GDM1 (cell line): Measurements from ENCODE around the gene KHK.
"Not testable (repeated sequence)": the region's sequence is repeated elsewhere in the genome, so short reads cannot be mapped to it uniquely, and the experiment has no call there.

Experiments used
- DNase-seq: peaks from one replicate; lab custom pipeline; 2025; lab: John Stamatoyannopoulos, UW

KHK gene

GRCh38 chr2:27059141-27059820 is 27.3 kb upstream of the KHK start:
- no peak for DNase-seq

GRCh38 chr2:27060323-27060722 is 26.2 kb upstream of the KHK start:
- no peak for DNase-seq

- no peak for DNase-seq
Measured at GRCh38 chr2:27065128-27065527, 21.4 kb upstream of the KHK start.

GRCh38 chr2:27067385-27067784 is 19.2 kb upstream of the KHK start:
- DNase-seq: no peak

GRCh38 chr2:27069436-27069835 is 17.1 kb upstream of the KHK start:
- DNase-seq: no peak

GRCh38 chr2:27069961-27070618 is 16.5 kb upstream of the KHK start:
- no peak for DNase-seq

GRCh38 chr2:27070653-27071276 is 15.8 kb upstream of the KHK start:
- DNase-seq: no peak

GRCh38 chr2:27071277-27071989 is 15.1 kb upstream of the KHK start, which contains the start of gene OST4:
Gene OST4, minus strand, starts transcription at chr2:27071654.
- DNase-seq: peak; percentile 91

GRCh38 chr2:27071990-27072830 is 14.4 kb upstream of the KHK start:
- no peak for DNase-seq

- no peak for DNase-seq
Measured at GRCh38 chr2:27072920-27073319, 13.7 kb upstream of the KHK start.

- no peak for DNase-seq
Measured at GRCh38 chr2:27073782-27074181, 12.8 kb upstream of the KHK start.

- DNase-seq: peak; percentile 60
Measured at GRCh38 chr2:27074738-27075565, 11.6 kb upstream of the KHK start.

GRCh38 chr2:27075566-27075871 is 11.1 kb upstream of the KHK start:
- not testable (repeated sequence) for DNase-seq

GRCh38 chr2:27076323-27076722 is 10.2 kb upstream of the KHK start:
- no peak for DNase-seq

GRCh38 chr2:27077231-27077630 is 9.3 kb upstream of the KHK start:
- DNase-seq: no peak

- no peak for DNase-seq
Measured at GRCh38 chr2:27078267-27079194, 8.0 kb upstream of the KHK start, which contains the start of gene EMILIN1. Gene EMILIN1, plus strand, starts transcription at chr2:27078615. Its CDS starts 451 bp downstream, at chr2:27079066.

GRCh38 chr2:27079233-27080139 is 7.1 kb upstream of the KHK start:
- no peak for DNase-seq

GRCh38 chr2:27080140-27080469 is 6.5 kb upstream of the KHK start:
- no peak for DNase-seq

- DNase-seq: no peak
Measured at GRCh38 chr2:27080603-27080936, 6.0 kb upstream of the KHK start.
